Measurements from ENCODE around the gene TMEM63B.

Gene TMEM63B

DNA sequence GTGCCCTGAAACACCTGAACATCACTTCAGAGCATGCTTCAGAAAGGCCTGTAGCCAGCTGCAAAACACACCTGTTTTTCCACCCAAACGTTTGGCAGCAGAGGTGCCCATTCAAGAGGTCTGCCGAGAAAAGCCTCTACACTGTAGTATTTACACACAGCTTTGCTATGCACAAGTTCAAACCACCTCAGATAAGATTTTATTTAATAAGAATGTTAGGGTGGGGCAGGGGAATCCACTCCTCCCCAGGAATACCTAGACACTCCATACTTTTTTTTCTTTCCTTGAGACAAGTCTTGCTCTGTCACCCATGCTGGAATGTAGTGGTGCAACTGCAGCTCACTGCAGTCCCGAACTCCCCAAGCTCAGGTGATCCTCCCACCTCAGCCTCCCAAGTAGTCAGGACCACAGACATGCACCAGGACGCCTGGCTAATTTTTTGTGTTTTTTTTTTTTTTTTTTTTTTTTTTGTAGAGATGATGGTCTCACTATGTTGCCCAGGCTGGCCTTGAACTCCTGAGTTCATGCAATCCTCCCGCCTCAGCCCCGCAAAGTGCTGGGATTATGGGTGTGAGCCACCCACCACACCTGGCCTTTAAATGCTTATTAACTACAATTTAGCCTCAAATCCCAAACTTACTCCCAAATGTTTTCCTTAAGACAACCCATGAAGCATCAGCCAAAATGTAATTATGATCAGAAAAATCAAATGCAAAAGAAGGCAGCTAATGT lies 9.8 kb upstream of the TMEM63B start:
- DNase-seq: no peak
- no peak for TF ChIP-seq POLR2A (IDR thresholded peaks at IDR 0.05; ENCODE audit: low read length)
- TF ChIP-seq GATA1 (IDR thresholded peaks at IDR 0.05; ENCODE audit: low read depth, low read length): no peak

DNA sequence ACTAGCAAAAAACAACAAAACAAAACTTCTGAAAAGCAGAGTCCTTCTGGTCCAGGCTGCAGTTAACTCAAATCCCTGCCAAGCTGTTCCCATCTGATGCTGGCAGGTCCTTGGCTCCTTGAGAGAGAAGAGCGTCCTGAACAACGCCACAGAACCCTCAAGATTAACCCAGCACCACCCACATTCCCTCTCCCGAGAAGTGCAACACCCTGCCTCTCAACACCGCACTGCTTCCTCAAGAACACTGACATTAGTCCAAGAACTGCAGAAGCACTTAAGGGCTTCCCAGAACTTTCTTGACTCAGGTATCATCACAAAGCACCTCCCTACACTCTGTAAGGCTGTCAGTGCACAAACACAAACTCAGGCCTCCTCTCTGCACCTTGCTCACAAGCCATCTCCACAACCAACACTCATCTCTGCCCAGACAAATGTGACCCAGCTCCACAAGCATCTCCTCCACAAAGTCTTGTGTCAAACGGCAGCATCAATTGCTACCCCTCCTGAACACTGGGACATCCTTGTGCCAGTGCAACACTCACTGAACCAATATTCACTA lies 7.6 kb upstream of the TMEM63B start:
- TF ChIP-seq GATA1 (IDR thresholded peaks at IDR 0.05; ENCODE audit: low read depth, low read length) (no peak), POLR2A (IDR thresholded peaks at IDR 0.05; ENCODE audit: low read length) (no peak)
- DNase-seq: no peak

DNA sequence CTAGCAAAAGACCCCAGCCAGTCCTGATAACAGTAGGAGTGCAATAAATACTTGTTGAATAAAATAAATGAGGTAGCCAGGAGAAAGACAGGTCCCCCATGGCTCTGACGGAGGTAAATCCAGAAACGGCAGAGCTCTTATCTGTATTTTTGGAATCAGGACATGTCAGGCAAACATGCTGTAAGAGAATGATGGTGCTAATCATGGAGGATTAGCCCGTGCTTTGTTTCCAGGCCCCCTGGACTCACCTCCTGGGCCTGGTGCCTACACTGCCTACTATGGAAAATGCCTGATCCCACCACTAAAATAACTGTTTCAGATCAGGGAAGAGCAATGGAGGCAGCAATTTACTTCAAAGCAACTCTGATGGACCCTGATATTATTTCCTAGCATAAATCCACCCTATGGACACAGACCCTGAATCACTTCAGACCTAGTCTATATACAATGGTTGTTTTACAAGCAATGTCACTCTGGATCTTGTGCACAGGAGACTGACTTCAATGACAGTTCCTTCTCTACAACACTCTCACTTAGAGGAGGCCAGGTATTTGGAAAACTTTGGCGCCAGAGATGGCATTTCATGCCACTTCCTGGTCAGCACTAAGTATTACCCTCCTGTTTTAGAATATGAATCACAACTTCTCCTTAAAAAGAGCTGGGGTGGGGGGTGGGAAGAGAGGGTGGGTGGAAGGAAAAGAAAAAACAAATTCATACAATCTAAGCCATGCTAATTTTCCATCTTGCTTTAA lies 6.5 kb upstream of the TMEM63B start:
- no peak for TF ChIP-seq GATA1 (IDR thresholded peaks at IDR 0.05; ENCODE audit: low read depth, low read length)
- TF ChIP-seq POLR2A (IDR thresholded peaks at IDR 0.05; ENCODE audit: low read length): no peak
- DNase-seq: no peak

DNA sequence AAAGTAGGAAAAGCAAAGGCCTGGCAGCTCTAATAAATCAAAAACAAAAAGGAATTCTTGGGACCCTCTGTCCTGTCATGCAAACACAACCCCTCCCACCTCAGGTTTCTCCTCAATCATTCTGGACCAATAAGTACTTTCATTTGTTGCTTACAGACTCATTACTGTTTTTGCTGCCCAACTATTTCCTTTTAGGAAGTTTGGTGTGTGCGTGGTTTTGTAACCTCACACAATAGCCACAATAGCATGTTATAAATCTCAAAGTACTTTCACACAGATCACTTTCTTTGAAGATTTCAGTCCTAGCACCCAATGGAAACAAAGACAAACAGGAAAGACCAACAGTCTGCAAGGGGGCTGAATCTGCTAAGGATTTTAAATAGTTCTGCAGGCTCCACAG lies 4.6 kb upstream of the TMEM63B start:
- TF ChIP-seq GATA1 (IDR thresholded peaks at IDR 0.05; ENCODE audit: low read depth, low read length) (no peak), POLR2A (IDR thresholded peaks at IDR 0.05; ENCODE audit: low read length) (no peak)
- no peak for DNase-seq

DNA sequence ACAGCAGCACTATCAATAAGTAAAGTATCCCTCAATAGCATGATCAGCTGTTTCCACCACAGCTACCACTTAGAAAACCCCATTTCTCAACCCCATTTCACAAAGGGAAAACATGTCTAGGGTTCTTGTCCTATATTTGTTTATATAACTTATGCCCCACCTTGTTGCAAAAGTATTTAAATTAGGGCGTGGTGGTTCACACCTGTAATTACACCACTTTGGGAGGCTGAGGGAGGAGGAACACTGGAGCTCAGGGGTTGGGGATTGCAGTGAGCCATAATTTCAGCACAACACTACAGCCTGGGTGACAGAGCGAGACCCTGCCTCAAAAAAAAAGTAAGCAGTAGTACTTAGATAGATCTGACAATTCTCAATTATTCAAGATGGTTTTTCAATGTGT lies 3.8 kb upstream of the TMEM63B start:
- DNase-seq: no peak
- no peak for TF ChIP-seq POLR2A (IDR thresholded peaks at IDR 0.05; ENCODE audit: low read length)
- TF ChIP-seq GATA1 (IDR thresholded peaks at IDR 0.05; ENCODE audit: low read depth, low read length): no peak

DNA sequence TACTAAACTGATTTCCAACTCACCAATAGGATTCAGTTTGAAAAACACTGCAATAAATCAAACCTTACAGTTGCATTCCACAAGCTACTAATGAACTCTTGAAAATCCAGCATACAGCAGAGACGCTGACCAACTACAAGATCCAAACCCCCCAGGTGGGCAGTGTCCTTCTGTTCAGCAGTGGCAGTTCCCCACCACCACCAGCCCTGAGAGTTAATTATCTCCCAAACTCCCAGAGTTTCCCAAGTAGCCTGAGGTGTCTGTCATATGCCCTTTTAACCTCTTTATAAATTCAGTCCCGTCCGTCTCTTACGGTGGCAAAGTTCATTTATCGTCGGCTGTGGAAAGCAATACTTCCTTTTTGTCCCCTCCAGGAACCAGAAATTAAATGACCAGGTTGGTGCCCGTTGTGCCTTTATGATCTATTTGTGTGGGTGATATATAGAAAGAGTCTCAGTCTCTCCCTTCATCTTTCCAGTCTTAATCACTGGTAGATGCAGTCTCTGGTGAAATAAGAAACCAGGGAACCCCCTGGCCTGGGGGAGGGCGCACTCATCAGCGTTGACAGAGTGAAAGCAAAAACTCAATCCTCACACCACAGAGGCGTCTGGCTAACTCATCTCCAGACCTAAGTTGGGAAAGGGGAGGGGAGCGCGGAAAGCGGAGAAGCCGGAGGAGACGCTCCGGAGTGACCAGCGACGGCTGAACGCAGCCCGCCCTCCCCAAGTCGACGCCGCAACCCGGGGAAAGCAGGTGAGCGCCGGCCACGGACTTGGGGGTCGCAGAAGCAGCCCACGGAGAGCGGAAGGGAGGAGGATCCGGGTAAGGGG lies 819 bp upstream of the TMEM63B start:
- TF ChIP-seq GATA1 (IDR thresholded peaks at IDR 0.05; ENCODE audit: low read depth, low read length): no peak
- peak; percentile 25 for TF ChIP-seq POLR2A (IDR thresholded peaks at IDR 0.05; ENCODE audit: low read length)
- peak; percentile 69 to 80 for DNase-seq

DNA sequence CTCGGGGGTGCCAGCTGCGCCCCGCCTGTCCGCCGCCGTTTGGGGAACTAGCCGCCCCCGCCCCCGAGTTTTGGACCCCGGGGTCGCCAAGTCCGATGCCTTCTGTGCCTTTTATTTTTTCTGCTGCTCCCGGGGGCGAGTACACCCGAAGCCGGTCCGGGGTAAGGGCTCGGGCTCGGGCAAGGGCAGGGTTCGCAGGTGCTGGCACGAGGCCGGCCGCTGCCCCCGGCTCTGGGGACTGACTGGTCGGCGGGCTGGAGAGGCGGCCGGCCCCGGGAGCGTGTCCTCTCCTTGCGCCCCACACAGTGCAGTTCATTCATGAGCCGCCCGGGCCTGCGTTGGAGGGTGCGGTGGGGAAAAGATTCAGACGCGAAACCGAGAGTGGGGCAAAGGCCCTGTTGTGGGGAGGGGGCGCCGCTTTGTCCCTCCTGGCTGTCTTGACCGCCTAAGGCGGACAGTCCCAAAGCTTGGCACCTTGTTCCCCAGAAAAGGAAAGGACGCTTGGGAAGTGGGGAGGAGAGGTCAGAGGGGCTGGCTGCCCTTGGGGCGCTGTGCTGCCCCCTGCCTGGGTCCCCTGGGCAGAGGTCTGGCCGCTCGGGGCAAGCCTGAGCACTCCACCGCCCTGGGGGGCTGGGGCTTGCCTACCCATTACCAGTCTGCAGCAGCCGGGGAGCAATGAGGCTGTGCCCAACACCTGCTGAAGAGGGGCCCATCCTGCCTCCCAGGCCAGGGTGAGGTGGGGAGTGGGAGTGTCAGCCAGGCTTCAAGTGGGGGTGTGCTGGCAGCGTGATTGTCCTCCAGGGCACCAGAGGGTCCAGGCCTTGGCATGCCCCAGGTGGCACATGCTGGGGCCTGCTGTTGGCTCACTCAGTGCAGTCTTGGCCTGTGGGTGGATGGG lies 915 bp downstream of the TMEM63B start:
- no peak for TF ChIP-seq GATA1 (IDR thresholded peaks at IDR 0.05; ENCODE audit: low read depth, low read length)
- TF ChIP-seq POLR2A (IDR thresholded peaks at IDR 0.05; ENCODE audit: low read length): no peak
- DNase-seq: peak; percentile 73 to 77

DNA sequence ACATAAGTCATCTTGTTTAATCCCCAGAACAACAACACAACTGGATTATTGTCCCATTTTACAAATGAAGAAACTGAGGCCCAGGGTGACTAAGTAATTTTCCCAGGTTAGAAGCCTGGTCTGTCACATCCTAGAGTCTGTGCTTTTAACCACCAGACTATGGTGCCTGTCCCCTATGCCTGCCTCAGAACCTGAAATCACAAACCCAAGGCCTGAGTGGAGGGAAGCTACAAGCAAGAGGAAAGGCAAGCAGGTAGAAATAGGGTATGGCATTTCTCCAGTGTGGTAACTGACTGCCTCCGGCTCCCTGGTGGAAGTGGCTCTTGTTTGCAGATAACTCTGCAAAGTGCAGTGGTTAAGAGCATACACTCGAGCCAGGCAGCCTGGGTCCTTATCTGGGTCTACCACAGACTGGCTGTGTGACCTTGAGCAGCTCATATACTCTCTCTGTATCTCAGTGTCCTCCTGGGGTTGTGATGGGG lies 2.5 kb downstream of the TMEM63B start:
- TF ChIP-seq POLR2A (IDR thresholded peaks at IDR 0.05; ENCODE audit: low read length) (peak; percentile 63), GATA1 (IDR thresholded peaks at IDR 0.05; ENCODE audit: low read depth, low read length) (peak; percentile 39)
- DNase-seq: peak; percentile 94 to 98

DNA sequence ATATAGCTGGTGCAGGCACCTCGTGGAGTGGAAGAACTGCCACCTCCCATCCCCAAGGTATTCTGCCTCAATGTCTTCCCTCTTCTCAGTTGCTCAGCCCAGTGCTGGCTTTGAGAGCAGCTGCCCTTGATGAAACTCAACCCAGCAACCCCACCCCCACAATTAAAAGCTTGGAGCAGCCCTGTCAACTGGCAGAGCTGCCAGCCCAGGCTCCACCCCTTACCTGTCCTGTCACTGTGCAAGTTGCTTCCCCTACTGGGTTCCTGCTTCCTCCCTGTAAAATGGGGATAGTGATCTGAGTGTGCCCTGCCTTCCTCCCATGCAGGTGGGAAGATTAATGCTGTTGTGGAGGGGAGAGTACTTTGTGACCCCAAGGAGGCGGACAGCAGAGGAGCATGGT lies 4.5 kb downstream of the TMEM63B start:
- DNase-seq: no peak
- no peak for TF ChIP-seq POLR2A (IDR thresholded peaks at IDR 0.05; ENCODE audit: low read length)
- TF ChIP-seq GATA1 (IDR thresholded peaks at IDR 0.05; ENCODE audit: low read depth, low read length): no peak

DNA sequence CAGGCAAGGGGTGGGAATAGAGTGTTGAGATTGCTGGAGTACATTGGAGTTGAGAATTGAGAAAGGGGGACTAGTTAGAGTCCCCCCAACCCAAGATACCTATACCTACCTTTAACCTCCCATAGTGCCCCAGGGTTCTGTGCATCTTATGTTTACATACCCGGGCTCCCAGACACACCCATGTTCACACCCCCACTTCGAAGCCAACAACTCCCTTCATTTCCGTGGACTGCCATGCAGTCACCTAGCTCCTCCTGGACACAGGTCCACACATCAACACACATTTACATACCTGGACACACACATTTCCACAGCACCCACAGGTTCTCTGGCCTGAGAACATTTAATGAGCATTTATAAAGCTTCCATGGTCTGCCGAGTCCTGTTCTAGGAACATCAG lies 5.1 kb downstream of the TMEM63B start:
- peak; percentile 21 to 36 for DNase-seq
- no peak for TF ChIP-seq POLR2A (IDR thresholded peaks at IDR 0.05; ENCODE audit: low read length)
- no peak for TF ChIP-seq GATA1 (IDR thresholded peaks at IDR 0.05; ENCODE audit: low read depth, low read length)

DNA sequence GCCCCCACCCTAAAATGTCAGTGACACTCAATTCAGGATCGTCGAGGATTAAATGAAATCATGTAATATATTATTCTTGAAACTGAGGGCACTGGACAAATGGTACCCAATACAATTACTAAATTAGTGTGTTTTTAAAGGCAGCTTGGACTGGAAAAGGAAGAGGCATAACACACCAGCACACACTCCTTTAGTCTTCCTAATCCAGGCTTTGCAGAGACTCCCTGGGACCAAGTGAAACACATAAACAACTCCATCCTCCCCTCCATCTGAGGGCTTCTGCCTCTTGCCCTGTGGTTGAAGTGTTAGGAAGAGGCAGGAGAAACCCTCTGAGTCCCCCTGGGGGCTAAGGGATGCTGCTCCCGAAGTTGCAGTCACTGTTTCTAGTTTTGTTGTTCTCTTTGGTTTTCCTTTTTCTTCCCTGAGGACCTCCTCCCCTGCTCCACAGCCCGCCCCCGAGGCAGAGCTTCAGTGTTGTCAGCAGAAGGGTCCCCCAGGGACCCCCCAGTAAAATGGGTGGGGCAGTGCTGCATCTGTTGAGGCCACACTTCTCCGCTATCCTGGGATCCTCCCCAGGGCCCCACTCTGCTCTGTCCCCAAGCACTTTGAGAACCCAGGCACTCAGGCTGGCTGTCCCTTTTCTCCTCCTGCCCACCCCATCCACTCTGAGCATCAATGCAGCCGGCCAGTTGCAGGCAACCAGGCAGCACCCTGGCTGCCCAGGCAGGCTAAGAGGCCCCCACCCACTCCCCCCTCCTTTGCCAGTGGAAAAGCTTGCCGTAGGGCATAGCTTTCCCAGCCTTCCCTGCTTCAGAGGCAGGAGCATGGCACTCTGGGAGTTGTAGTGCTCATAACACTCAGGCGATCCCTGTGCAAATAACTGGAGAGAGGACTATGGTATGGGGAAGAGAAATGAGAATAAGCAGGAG lies 5.9 kb downstream of the TMEM63B start:
- peak; percentile 55 to 57 for DNase-seq
- TF ChIP-seq POLR2A (IDR thresholded peaks at IDR 0.05; ENCODE audit: low read length) (no peak), GATA1 (IDR thresholded peaks at IDR 0.05; ENCODE audit: low read depth, low read length) (no peak)
